Naive thymus-derived CD4-positive, alpha-beta T cell (primary cell): Measurements from ENCODE around the gene DVL1. TPM values are rescaled to one million over a fixed set of nuclear protein-coding genes. Genes with fewer than 3 reads are reported as not detected.

Source experiments
- ATAC-seq: fragments of 150-1000 bp; cut with Tn5 transposase; 2 replicates; pipeline ENCODE4 v1.10.0; 2021; ENCODE audit warnings: mild to moderate bottlenecking, moderate library complexity
- CTCF ChIA-PET: fragments of 350-600 bp; sonication (Branson Sonifier 250); formaldehyde crosslinking; loops from one replicate; lab custom pipeline; 2021; ENCODE audit warnings: antibody characterized with exemption; lab: Charles Lee
- POLR2A ChIA-PET: fragments of 350-600 bp; sonication (Branson Sonifier 250); formaldehyde crosslinking; loops from one replicate; lab custom pipeline; 2021; ENCODE audit warnings: antibody characterized with exemption, inconsistent platforms; lab: Charles Lee
- DNase-seq, 9 donors: peaks; one replicate each; pipeline versions ENCODE4 v3.0.0 to v3.0.0-alpha.2; 2020 to 2022; ENCODE audit warnings: mixed read lengths in 1 of 9
- H3K27ac ChIP-seq: one replicate; pipeline ENCODE4 v1.7.0; 2013; ENCODE audit warnings: mild to moderate bottlenecking, low read depth, low read length, moderate library complexity
- H3K27me3 ChIP-seq, 2 donors: one replicate each; pipeline ENCODE4 v1.7.0; 2013; ENCODE audit warnings: low read length in 2 of 2, mild to moderate bottlenecking in 2 of 2, moderate library complexity in 2 of 2; ENCODE audit not compliant: control insufficient read depth in 2 of 2, insufficient read depth in 2 of 2
- H3K36me3 ChIP-seq, 3 experiments: 1 replicate in 2 of 3; 2 replicates in 1 of 3; pipeline ENCODE4 v1.7.0; 2013; ENCODE audit warnings: low read length in 3 of 3, mild to moderate bottlenecking in 3 of 3, moderate library complexity in 1 of 3; ENCODE audit not compliant: insufficient read depth in 3 of 3, control insufficient read depth in 2 of 3
- H3K4me1 ChIP-seq, 2 donors: one replicate each; pipeline ENCODE4 v1.7.0; 2013; ENCODE audit warnings: low read length in 2 of 2, mild to moderate bottlenecking in 2 of 2, moderate library complexity in 1 of 2; ENCODE audit not compliant: control insufficient read depth in 2 of 2, insufficient read depth in 2 of 2
- H3K4me3 ChIP-seq: 2 replicates; pipeline ENCODE4 v1.7.0; 2013; ENCODE audit warnings: mild to moderate bottlenecking, low read length
- H3K9me3 ChIP-seq, 3 experiments: 1 replicate in 2 of 3; 2 replicates in 1 of 3; pipeline ENCODE4 v1.7.0; 2013; ENCODE audit warnings: low read length in 3 of 3; ENCODE audit not compliant: control insufficient read depth in 2 of 3
- H3K27ac Mint-ChIP-seq, 9 donors: one replicate each; pipeline ENCODE4 v1.8.0; 2020 to 2022; ENCODE audit warnings: mixed read lengths in 9 of 9, mild to moderate bottlenecking in 8 of 9, moderate library complexity in 5 of 9, inconsistent platforms in 2 of 9
- H3K27me3 Mint-ChIP-seq, 5 donors: one replicate each; pipeline ENCODE4 v1.8.0; 2021 to 2022; ENCODE audit warnings: mixed read lengths in 5 of 5, mild to moderate bottlenecking in 1 of 5
- H3K36me3 Mint-ChIP-seq, 5 donors: one replicate each; pipeline ENCODE4 v1.8.0; 2020 to 2022; ENCODE audit warnings: mixed read lengths in 5 of 5, mild to moderate bottlenecking in 3 of 5, inconsistent platforms in 1 of 5
- H3K4me1 Mint-ChIP-seq, 7 donors: one replicate each; pipeline ENCODE4 v1.8.0; 2020 to 2022; ENCODE audit warnings: mixed read lengths in 7 of 7, mild to moderate bottlenecking in 3 of 7, inconsistent platforms in 1 of 7
- H3K4me3 Mint-ChIP-seq, 10 donors: one replicate each; pipeline ENCODE4 v1.8.0; 2020 to 2022; ENCODE audit warnings: mild to moderate bottlenecking in 10 of 10, mixed read lengths in 10 of 10, moderate library complexity in 6 of 10, inconsistent platforms in 2 of 10
- H3K9me3 Mint-ChIP-seq, 11 donors: one replicate each; pipeline ENCODE4 v1.8.0; 2020 to 2022; ENCODE audit warnings: mixed read lengths in 11 of 11, mild to moderate bottlenecking in 4 of 11, inconsistent platforms in 1 of 11, moderate library complexity in 1 of 11
- intact Hi-C, 2 donors: fragments of 100-400 bp; cut with micrococcal nuclease; formaldehyde crosslinking; loops; one replicate each; pipeline ENCODE4 v1.15.1; 2023
- polyA plus RNA-seq, 2 donors: library from polyadenylated mRNA; unstranded; fragments of 300-500 nt; fragmentation: Illumina TruSeq; gene quantifications; one replicate each; pipeline ENCODE4 v1.2.3, GENCODE V29; 2021
- total RNA-seq, 6 experiments: library from RNA in 5 of 6; stranded (reverse) in 5 of 6; gene quantifications; 1 replicate in 5 of 6; 2 replicates in 1 of 6; pipeline ENCODE4 v1.2.3 and lab custom pipeline; 2021 to 2026

Gene DVL1
- total and polyA plus RNA-seq, 7 experiments from 2014 or later, result 0.78 to 54.9 (median 44.8) TPM

- peaks cover 0 to 5% (median 0%) of the 10 kb centered on the region in 3 experiments for H3K36me3 ChIP-seq
- intact Hi-C loops, result no loop called here
- no peak overlapping the region for H3K4me3 ChIP-seq
- H3K36me3 Mint-ChIP-seq, result peaks cover 0 to 5% (median 4%) of the 10 kb centered on the region in 5 donors
- H3K9me3 Mint-ChIP-seq, result peaks cover 0 to 2% (median 0%) of the 10 kb centered on the region in 11 donors
- CTCF ChIA-PET, result no interaction called here
- H3K27ac ChIP-seq, result peak overlapping the region; percentile 21
- peaks cover 12 to 22% (median 13%) of the 10 kb centered on the region in 7 donors for H3K4me1 Mint-ChIP-seq
- H3K27me3 ChIP-seq, result no peaks in the 10 kb centered on the region
- no peak overlapping the region for H3K4me3 Mint-ChIP-seq
- H3K9me3 ChIP-seq, result no peaks in the 10 kb centered on the region
- ATAC-seq (no peak), DNase-seq (no peak)
- H3K27ac Mint-ChIP-seq, result peak overlapping the region in 1 of 9 donors; percentile 2
- H3K4me1 ChIP-seq, result peaks cover 0 to 9% of the 10 kb centered on the region in 2 donors
- POLR2A ChIA-PET, result interaction anchor here (0.5 kb wide), 1 partner anchor 53 kb away, joined by 3 read pairs; the partner anchor contains the start of gene CCNL2
- H3K27me3 Mint-ChIP-seq, result no peaks in the 10 kb centered on the region
Measured at GRCh38 chr1:1345860-1346500, 3.2 kb downstream of the DVL1 start.

GRCh38 chr1:1345384-1345783, 3.8 kb downstream of the DVL1 start:
- ChIA-PET CTCF (no interaction called here), POLR2A (no interaction called here)
- no peak for ATAC-seq
- Histone ChIP-seq H3K4me1 (peaks cover 0 to 9% of the 10 kb centered on the region in 2 donors), H3K4me3 (no peak overlapping the region), H3K9me3 (no peaks in the 10 kb centered on the region), H3K36me3 (peaks cover 0 to 8% (median 0%) of the 10 kb centered on the region in 3 experiments), H3K27ac (no peak overlapping the region), H3K27me3 (no peaks in the 10 kb centered on the region)
- peaks cover 12 to 22% (median 13%) of the 10 kb centered on the region in 7 donors for H3K4me1 Mint-ChIP-seq
- H3K27ac Mint-ChIP-seq, result no peak overlapping the region
- H3K27me3 Mint-ChIP-seq, result no peaks in the 10 kb centered on the region
- intact Hi-C loops, result no loop called here
- no peak overlapping the region for H3K4me3 Mint-ChIP-seq
- DNase-seq, result no peak
- peaks cover 0 to 11% (median 4%) of the 10 kb centered on the region in 5 donors for H3K36me3 Mint-ChIP-seq
- H3K9me3 Mint-ChIP-seq, result peaks cover 0 to 4% (median 0%) of the 10 kb centered on the region in 11 donors

GRCh38 chr1:1344655-1345361, 4.4 kb downstream of the DVL1 start:
- CTCF ChIA-PET, result no interaction called here
- peaks cover 12 to 22% (median 13%) of the 10 kb centered on the region in 7 donors for H3K4me1 Mint-ChIP-seq
- DNase-seq, result no peak

GRCh38 chr1:1343811-1344421, 5.3 kb downstream of the DVL1 start:
- Mint-ChIP-seq H3K9me3 (peaks cover 0 to 4% (median 0%) of the 10 kb centered on the region in 11 donors), H3K4me1 (peaks cover 12 to 22% (median 13%) of the 10 kb centered on the region in 7 donors), H3K36me3 (peaks cover 0 to 11% (median 4%) of the 10 kb centered on the region in 5 donors), H3K27ac (no peak overlapping the region), H3K27me3 (no peaks in the 10 kb centered on the region), H3K4me3 (no peak overlapping the region)
- ChIA-PET CTCF (interaction anchor here (0.7 kb wide), 1 partner anchor 306 kb away, joined by 3 read pairs; no protein-coding TSS in a partner anchor), POLR2A (no interaction called here)
- no peak overlapping the region for H3K27ac ChIP-seq
- no peaks in the 10 kb centered on the region for H3K27me3 ChIP-seq
- peaks cover 0 to 9% of the 10 kb centered on the region in 2 donors for H3K4me1 ChIP-seq
- intact Hi-C loops, result no loop called here
- DNase-seq (no peak), ATAC-seq (no peak)
- no peaks in the 10 kb centered on the region for H3K9me3 ChIP-seq
- H3K4me3 ChIP-seq, result no peak overlapping the region
- H3K36me3 ChIP-seq, result peaks cover 0 to 16% (median 0%) of the 10 kb centered on the region in 3 experiments

More at GRCh38 chr1:1344655-1345361, 4.4 kb downstream of the DVL1 start:
- Mint-ChIP-seq H3K9me3 (peaks cover 0 to 4% (median 0%) of the 10 kb centered on the region in 11 donors), H3K36me3 (peaks cover 0 to 11% (median 4%) of the 10 kb centered on the region in 5 donors), H3K27me3 (no peaks in the 10 kb centered on the region), H3K4me3 (no peak overlapping the region), H3K27ac (peak overlapping the region in 1 of 9 donors; percentile 25)
- Histone ChIP-seq H3K4me3 (no peak overlapping the region), H3K36me3 (peaks cover 0 to 13% (median 0%) of the 10 kb centered on the region in 3 experiments), H3K27me3 (no peaks in the 10 kb centered on the region), H3K4me1 (peaks cover 0 to 9% of the 10 kb centered on the region in 2 donors), H3K9me3 (no peaks in the 10 kb centered on the region), H3K27ac (no peak overlapping the region)
- intact Hi-C loops, result no loop called here
- POLR2A ChIA-PET, result no interaction called here
- no peak for ATAC-seq

GRCh38 chr1:1342584-1343115, 6.6 kb downstream of the DVL1 start:
- ATAC-seq (no peak), DNase-seq (no peak)
- peaks cover 0 to 1% of the 10 kb centered on the region in 2 donors for H3K4me1 ChIP-seq
- no peak overlapping the region for H3K4me3 Mint-ChIP-seq
- no peak overlapping the region for H3K27ac Mint-ChIP-seq
- H3K36me3 ChIP-seq, result peaks cover 0 to 24% (median 0%) of the 10 kb centered on the region in 3 experiments
- no peak overlapping the region for H3K4me3 ChIP-seq
- H3K36me3 Mint-ChIP-seq, result peaks cover 0 to 11% (median 4%) of the 10 kb centered on the region in 5 donors
- H3K27ac ChIP-seq, result no peak overlapping the region
- peaks cover 10 to 17% (median 12%) of the 10 kb centered on the region in 7 donors for H3K4me1 Mint-ChIP-seq
- CTCF ChIA-PET, result no interaction called here
- no peaks in the 10 kb centered on the region for H3K27me3 ChIP-seq
- peaks cover 0 to 4% (median 0%) of the 10 kb centered on the region in 11 donors for H3K9me3 Mint-ChIP-seq
- POLR2A ChIA-PET, result no interaction called here
- intact Hi-C loops, result no loop called here
- no peaks in the 10 kb centered on the region for H3K9me3 ChIP-seq
- H3K27me3 Mint-ChIP-seq, result no peaks in the 10 kb centered on the region

DNA sequence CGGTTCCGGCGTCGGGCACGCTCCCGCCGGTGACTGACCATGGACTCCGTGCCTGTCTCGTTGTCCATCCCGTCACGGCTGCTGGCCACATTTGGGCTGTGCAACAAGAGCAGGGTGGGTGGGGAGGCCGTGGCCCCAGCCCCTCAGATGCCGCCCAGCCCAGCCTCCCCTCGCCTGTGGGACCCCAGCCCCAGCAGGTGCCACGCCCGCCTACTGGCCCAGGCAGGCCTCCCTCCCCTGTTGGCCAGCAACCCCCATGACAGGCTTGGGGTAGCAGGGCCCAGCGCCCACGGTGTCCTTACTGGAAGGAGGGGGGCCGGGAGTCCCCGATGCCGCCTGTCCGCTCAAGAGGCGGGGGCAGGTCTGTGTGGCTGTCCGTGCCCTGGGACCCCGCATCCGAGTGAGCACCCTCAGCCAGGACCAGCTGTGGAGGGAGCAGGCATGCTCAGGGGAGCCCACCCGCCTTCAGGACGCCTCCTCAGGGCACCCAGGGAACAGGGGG, 7.1 kb downstream of the DVL1 start:
- DNase-seq (no peak), ATAC-seq (no peak)
- intact Hi-C loops, result no loop called here
- no peaks in the 10 kb centered on the region for H3K27me3 Mint-ChIP-seq
- peaks cover 0 to 11% (median 4%) of the 10 kb centered on the region in 5 donors for H3K36me3 Mint-ChIP-seq
- no peak overlapping the region for H3K27ac Mint-ChIP-seq
- CTCF ChIA-PET, result no interaction called here
- no peaks in the 10 kb centered on the region for H3K27me3 ChIP-seq
- peaks cover 0 to 4% (median 0%) of the 10 kb centered on the region in 11 donors for H3K9me3 Mint-ChIP-seq
- H3K27ac ChIP-seq, result no peak overlapping the region
- POLR2A ChIA-PET, result no interaction called here
- peaks cover 5 to 14% (median 6%) of the 10 kb centered on the region in 7 donors for H3K4me1 Mint-ChIP-seq
- no peaks in the 10 kb centered on the region for H3K4me1 ChIP-seq
- no peak overlapping the region for H3K4me3 Mint-ChIP-seq
- no peak overlapping the region for H3K4me3 ChIP-seq
- H3K9me3 ChIP-seq, result no peaks in the 10 kb centered on the region
- H3K36me3 ChIP-seq, result peaks cover 0 to 29% (median 0%) of the 10 kb centered on the region in 3 experiments
